ENCODE data around the gene SERPINA6.
"Not testable (repeated sequence)": the region's sequence is repeated elsewhere in the genome, so short reads cannot be mapped to it uniquely, and the experiment has no call there.

DNA sequence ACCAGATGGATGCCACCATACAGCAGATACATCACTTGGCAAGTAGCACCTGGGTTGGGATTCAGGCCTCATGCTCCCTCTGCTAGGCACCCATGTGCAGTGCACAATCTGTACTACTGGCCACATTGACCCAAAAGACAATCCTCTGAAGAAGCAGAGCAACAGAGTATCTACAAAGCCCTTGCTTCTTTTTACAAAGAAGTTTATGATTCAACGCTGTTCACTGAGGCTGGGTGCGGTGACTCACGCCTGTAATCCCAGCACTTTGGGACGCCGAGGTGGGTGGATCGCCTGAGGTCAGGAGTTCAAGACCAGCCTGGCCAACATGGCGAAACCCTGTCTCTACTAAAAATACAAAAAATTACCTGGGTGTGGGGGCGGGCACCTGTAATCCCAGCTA, 31.1 kb upstream of the SERPINA6 start:
- not testable (repeated sequence) for TF ChIP-seq POLR2A, CTCF (IDR thresholded peaks at IDR 0.05)

Data from stomach (tissue), 4 donors.